Epithelial cell of proximal tubule (primary cell): ENCODE results near the gene TSSK3. TPM values are rescaled to one million over a fixed set of nuclear protein-coding genes. Genes with fewer than 3 reads are reported as not detected.

Source experiments
- DNase-seq: peaks from one replicate; pipeline ENCODE4 v3.0.0-alpha.2; 2011; ENCODE audit warnings: low read depth
- H3K4me3 ChIP-seq: 2 replicates; pipeline ENCODE4 v1.5.1; 2011; ENCODE audit warnings: low read depth, mild to moderate bottlenecking, low read length
- CTCF ChIP-seq: conservative IDR thresholded peaks from 2 replicates; pipeline ENCODE4 v1.5.1; 2012; ENCODE audit warnings: low read depth, mild to moderate bottlenecking, low read length
- total RNA-seq: library from RNA; depleted of rRNA; stranded (reverse); fragments of >200 nt; gene quantifications from 2 replicates; pipeline ENCODE4 v1.2.3, GENCODE V29; 2015

TSSK3 gene
- total RNA-seq, 1 donor from 2014 or later = not detected

- TF ChIP-seq CTCF = no peak
- H3K4me3 ChIP-seq = no peak overlapping the region
- DNase-seq = no peak
Measured at GRCh38 chr1:32339363-32339978, 22.9 kb upstream of the TSSK3 start.

- H3K4me3 ChIP-seq = no peak overlapping the region
- no peak for TF ChIP-seq CTCF
- DNase-seq = no peak
Measured at GRCh38 chr1:32341186-32341757, 21.1 kb upstream of the TSSK3 start.

GRCh38 chr1:32341971-32342370 is 20.4 kb upstream of the TSSK3 start:
- no peak overlapping the region for H3K4me3 ChIP-seq
- TF ChIP-seq CTCF = no peak
- no peak for DNase-seq

- TF ChIP-seq CTCF = no peak
- H3K4me3 ChIP-seq = no peak overlapping the region
- no peak for DNase-seq
Measured at GRCh38 chr1:32342704-32343103, 19.6 kb upstream of the TSSK3 start.

GRCh38 chr1:32345289-32345827 is 17.0 kb upstream of the TSSK3 start:
- no peak for DNase-seq
- no peak for TF ChIP-seq CTCF
- no peak overlapping the region for H3K4me3 ChIP-seq

GRCh38 chr1:32346532-32347157 is 15.7 kb upstream of the TSSK3 start:
- no peak for TF ChIP-seq CTCF
- no peak overlapping the region for H3K4me3 ChIP-seq
- DNase-seq = no peak

- no peak overlapping the region for H3K4me3 ChIP-seq
- TF ChIP-seq CTCF = no peak
- DNase-seq = no peak
Measured at GRCh38 chr1:32349211-32349708, 13.1 kb upstream of the TSSK3 start.
